AG04450 (cell line): ENCODE measurements around the gene SMARCA2. TPM values are rescaled to one million over a fixed set of nuclear protein-coding genes. Genes with fewer than 3 reads are reported as not detected.

Experiments
- CTCF ChIA-PET: fragments of 300-600, 350-600 bp; formaldehyde crosslinking; extraction: SDS; loops from one replicate; lab custom pipeline; 2022; ENCODE audit warnings: antibody characterized with exemption, inconsistent platforms; lab: Charles Lee
- POLR2A ChIA-PET: fragments of 350-600 bp; formaldehyde crosslinking; extraction: SDS; loops from one replicate; lab custom pipeline; 2021; ENCODE audit warnings: antibody characterized with exemption, inconsistent platforms; lab: Yijun Ruan, JAX
- DNase-seq: peaks from one replicate; pipeline ENCODE4 v3.0.0-alpha.2; 2011; ENCODE audit warnings: low read depth, low spot score
- H3K27ac ChIP-seq: one replicate; pipeline ENCODE4 v1.5.1; 2012; ENCODE audit warnings: low read depth, low read length, control low read depth
- H3K27me3 ChIP-seq: one replicate; pipeline ENCODE4 v1.6.0; 2012; ENCODE audit warnings: low read length; ENCODE audit not compliant: control insufficient read depth, insufficient read depth
- H3K4me3 ChIP-seq: 2 replicates; pipeline ENCODE4 v1.5.1; 2011; ENCODE audit warnings: mild to moderate bottlenecking, low read depth, low read length, control low read depth
- H3K9me3 ChIP-seq: 2 replicates; pipeline ENCODE4 v1.5.1; 2012; ENCODE audit warnings: low read length; ENCODE audit not compliant: control insufficient read depth, insufficient read depth
- polyA plus RNA-seq: library from polyadenylated mRNA; depleted of rRNA; stranded (reverse); fragments of >200 nt; gene quantifications from 2 replicates; pipeline ENCODE4 v1.2.3, GENCODE V29; 2011
- TF ChIP-seq, protein P1 (sequence below): IDR thresholded peaks from 2 replicates; pipeline ENCODE4 v1.5.1; 2011; ENCODE audit warnings: low read depth, low read length, control low read depth, inconsistent platforms

The SMARCA2 gene
- polyA plus RNA-seq, 1 experiment = 51.2 TPM

- DNase-seq = no peak
- Histone ChIP-seq H3K9me3 (no peaks in the 10 kb centered on the region), H3K4me3 (no peak overlapping the region), H3K27ac (no peak overlapping the region), H3K27me3 (no peaks in the 10 kb centered on the region)
- ChIA-PET CTCF (interaction anchor here (1.8 kb wide), 1 partner anchor 8 kb away, joined by 5 read pairs; no protein-coding TSS in a partner anchor), POLR2A (no interaction called here)
- TF ChIP-seq, protein P1, sequence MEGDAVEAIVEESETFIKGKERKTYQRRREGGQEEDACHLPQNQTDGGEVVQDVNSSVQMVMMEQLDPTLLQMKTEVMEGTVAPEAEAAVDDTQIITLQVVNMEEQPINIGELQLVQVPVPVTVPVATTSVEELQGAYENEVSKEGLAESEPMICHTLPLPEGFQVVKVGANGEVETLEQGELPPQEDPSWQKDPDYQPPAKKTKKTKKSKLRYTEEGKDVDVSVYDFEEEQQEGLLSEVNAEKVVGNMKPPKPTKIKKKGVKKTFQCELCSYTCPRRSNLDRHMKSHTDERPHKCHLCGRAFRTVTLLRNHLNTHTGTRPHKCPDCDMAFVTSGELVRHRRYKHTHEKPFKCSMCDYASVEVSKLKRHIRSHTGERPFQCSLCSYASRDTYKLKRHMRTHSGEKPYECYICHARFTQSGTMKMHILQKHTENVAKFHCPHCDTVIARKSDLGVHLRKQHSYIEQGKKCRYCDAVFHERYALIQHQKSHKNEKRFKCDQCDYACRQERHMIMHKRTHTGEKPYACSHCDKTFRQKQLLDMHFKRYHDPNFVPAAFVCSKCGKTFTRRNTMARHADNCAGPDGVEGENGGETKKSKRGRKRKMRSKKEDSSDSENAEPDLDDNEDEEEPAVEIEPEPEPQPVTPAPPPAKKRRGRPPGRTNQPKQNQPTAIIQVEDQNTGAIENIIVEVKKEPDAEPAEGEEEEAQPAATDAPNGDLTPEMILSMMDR = no peak
Measured at GRCh38 chr9:2173861-2174260, 158.7 kb downstream of the SMARCA2 start.

DNA sequence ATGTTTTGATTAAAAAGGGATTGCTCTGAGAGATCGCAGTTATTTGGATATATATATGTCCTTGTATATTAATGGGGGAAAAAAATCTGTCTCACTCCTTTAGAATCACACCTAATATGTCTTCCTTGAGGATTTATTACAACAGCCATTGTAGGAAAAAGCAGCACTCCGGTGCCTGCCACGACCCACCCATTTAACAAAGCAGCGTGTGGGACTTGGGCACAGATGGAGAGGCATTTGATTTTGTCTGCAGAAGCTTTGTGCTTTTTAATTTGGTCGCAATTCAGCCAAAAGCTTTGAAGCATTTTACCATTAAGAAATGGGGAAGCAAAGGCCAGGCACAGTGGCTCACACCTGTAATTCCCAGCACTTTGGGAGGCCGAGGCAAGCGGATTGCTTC is 159.2 kb downstream of the SMARCA2 start:
- no peaks in the 10 kb centered on the region for H3K27me3 ChIP-seq
- DNase-seq = no peak
- TF ChIP-seq, protein P1 = no peak
- H3K27ac ChIP-seq = no peak overlapping the region
- H3K9me3 ChIP-seq = no peaks in the 10 kb centered on the region
- POLR2A ChIA-PET = no interaction called here
- CTCF ChIA-PET = no interaction called here
- no peak overlapping the region for H3K4me3 ChIP-seq

GRCh38 chr9:2174911-2175310 is 159.8 kb downstream of the SMARCA2 start:
- Histone ChIP-seq H3K27ac (no peak overlapping the region), H3K9me3 (no peaks in the 10 kb centered on the region), H3K4me3 (no peak overlapping the region), H3K27me3 (no peaks in the 10 kb centered on the region)
- DNase-seq = no peak
- POLR2A ChIA-PET = no interaction called here
- TF ChIP-seq, protein P1 = no peak
- CTCF ChIA-PET = no interaction called here

DNA sequence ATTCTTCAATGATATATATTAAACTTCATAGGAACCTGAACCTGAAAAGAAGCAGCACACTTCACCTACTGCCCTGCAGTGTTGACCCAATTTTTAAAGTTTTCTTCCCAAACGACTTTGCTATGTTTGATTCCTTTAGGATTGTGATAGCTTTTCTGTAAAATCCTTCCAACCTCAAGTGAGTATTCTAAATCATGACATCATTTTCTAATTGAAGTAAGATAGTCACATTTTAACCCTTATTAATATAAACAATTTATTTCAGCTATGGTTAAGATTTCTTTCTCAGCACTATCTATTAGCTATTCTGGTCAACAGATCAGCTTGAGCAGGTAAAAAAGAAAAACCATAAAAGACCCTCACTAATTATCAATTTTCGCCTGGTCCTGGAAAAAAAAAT is 162.0 kb downstream of the SMARCA2 start:
- Histone ChIP-seq H3K27me3 (no peaks in the 10 kb centered on the region), H3K4me3 (no peak overlapping the region), H3K9me3 (no peaks in the 10 kb centered on the region), H3K27ac (no peak overlapping the region)
- ChIA-PET POLR2A (no interaction called here), CTCF (no interaction called here)
- DNase-seq = no peak
- TF ChIP-seq, protein P1 = no peak

GRCh38 chr9:2178034-2178734 is 163.0 kb downstream of the SMARCA2 start:
- ChIA-PET CTCF (no interaction called here), POLR2A (no interaction called here)
- DNase-seq = no peak
- TF ChIP-seq, protein P1 = no peak
- Histone ChIP-seq H3K27ac (no peak overlapping the region), H3K27me3 (no peaks in the 10 kb centered on the region), H3K4me3 (no peak overlapping the region), H3K9me3 (no peaks in the 10 kb centered on the region)
